Colon (tissue), 2 donors: ENCODE measurements around the gene TTC38.
"Not testable (repeated sequence)": the region's sequence is repeated elsewhere in the genome, so short reads cannot be mapped to it uniquely, and the experiment has no call there.

ENCODE experiments used
- FAIRE-seq: peaks from 2 replicates; lab custom pipeline; 2012; peaks lifted over from hg19 to GRCh38; lab: Jason Lieb, UNC
- donor health status: control.
- donor health status: control.

TTC38 gene

DNA sequence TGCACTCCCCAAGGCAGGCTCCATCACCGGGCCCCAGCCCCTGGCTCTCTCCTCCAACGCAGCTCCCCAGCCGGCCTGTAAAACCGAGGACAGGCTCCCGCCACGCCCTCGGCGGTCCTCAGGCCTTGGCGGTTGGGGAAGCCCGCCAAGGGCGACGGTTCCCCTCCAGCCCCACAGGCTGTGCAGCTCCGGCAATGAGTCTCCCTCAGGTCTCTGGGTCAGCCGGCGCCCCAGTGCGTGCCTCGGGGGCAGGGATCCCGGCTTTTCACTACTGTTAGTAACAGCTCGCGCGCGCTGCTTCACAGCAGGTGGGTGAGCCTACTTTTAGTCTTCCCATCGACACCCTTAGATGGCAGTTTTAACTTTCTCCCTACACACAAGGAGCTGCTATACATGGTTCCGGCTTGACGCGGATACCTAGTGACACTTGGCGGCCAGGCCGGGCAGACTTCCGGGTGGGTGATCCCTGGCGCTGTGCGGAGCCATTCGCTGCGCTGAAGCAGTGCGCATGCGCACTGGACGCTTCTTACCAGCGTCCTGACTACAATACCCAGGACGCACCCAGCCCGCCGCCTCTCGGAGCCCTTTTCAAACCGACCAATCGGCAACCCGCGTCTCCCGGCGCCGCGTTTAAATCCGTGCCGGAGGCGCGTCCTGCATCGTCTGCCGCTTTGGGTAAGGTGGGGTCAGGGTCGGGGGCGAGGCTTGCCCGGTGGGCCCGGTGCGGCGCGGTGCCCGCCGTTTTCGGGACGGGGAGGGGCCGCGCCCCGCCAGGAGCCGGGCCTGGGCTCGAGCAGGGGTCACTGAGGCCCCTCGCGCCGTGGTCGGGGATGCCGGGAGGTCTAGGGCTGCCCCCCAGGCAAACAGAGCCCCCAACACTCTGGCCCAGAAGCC lies 28.7 kb downstream of the TTC38 start, which contains the start of gene GTSE1:
TSS of gene GTSE1 (plus strand) at position 614 of the 894 bp plus-strand sequence. CDS start 531 bp downstream, outside the sequence.
- FAIRE-seq, result peak; percentile 64

- FAIRE-seq, result no peak
Measured at GRCh38 chr22:46297151-46297812, 29.5 kb downstream of the TTC38 start.

DNA sequence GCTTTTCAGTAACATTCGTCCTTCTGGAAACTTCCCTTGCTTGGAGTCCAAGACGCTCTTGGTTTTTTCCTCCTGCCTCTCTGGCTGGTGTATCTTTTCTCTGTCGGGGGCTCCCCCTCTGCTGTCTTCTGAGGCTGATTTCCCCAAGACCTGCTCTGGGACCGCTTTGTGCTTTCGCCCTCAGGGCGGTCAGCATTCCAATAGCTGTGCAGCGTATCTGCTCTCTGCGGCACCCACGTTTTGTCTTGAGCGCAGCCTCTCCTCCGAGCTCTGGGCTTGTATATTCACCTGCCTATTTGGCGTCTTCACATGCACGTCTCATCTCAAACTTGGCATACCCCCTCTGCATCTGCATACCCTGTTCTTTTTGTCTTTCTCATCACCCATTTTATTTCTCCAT lies 31.3 kb downstream of the TTC38 start:
- no peak for FAIRE-seq

DNA sequence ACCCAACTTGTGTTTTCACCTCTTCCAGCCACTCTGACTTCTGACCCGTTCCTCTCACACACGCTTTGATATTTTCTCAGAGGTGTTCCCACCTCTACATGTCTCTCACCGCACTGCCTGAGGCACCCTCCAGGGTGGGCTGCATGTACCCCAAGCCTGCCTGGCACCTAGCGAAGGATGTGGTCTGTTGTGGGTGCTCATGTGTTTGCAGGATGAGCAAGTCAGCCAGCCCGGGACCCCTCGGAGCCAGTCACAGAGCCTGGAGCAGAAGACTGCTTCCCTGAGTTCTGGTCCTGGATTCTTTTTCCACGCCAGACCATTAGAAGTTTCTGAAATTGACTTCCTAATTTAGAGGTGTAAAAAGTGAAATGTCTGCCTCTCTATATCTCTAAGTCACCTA lies 32.7 kb downstream of the TTC38 start:
- no peak for FAIRE-seq

GRCh38 chr22:46303347-46303965 lies 35.6 kb downstream of the TTC38 start:
- no peak for FAIRE-seq

DNA sequence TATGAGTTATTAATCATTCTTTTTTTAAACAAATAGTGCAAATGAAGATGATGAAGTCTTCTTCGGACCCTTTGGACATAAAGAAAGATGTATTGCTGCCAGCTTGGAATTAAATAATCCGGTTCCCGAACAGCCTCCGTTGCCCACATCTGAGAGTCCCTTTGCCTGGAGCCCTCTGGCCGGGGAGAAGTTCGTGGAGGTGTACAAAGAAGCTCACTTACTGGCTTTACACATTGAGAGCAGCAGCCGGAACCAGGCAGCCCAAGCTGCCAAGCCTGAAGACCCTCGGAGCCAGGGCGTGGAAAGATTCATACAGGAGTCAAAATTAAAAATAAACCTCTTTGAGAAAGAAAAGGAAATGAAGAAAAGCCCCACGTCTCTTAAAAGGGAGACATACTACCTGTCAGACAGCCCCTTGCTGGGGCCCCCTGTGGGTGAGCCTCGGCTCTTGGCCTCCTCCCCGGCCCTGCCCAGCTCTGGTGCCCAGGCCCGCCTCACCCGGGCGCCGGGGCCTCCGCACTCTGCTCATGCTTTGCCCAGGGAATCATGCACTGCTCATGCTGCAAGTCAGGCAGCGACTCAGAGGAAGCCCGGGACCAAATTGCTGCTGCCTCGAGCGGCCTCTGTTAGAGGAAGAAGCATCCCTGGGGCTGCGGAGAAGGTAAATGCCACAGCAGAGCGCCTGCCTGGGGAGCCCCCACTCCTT lies 40.6 kb downstream of the TTC38 start:
- FAIRE-seq, result no peak

DNA sequence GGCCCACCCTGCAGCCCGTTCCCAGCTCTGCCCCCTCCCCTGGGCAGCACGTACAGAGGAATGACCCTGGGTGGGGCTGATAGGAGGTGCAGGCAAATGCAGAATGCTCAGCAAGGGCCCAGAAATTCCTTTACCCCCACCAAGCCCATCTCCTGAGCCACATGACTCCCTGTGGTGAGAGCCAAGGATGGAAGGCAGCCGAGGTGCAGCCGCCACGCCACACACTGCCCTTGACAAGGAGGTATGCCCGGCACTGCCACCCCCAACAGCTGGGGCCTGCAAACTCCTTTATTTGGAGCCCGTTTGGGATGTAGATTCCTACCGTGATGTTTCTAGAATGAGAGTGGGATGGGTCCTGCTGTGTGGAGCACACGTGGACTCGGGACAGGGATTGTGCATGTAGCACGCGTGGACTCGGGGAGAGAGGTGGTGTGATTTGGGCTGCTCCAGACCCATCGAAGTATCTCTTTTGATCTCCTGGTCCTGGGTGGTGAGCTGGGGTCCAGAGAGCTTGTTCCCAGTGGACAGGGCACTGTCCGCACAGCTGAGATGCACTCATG lies 41.8 kb downstream of the TTC38 start:
- FAIRE-seq, result no peak

DNA sequence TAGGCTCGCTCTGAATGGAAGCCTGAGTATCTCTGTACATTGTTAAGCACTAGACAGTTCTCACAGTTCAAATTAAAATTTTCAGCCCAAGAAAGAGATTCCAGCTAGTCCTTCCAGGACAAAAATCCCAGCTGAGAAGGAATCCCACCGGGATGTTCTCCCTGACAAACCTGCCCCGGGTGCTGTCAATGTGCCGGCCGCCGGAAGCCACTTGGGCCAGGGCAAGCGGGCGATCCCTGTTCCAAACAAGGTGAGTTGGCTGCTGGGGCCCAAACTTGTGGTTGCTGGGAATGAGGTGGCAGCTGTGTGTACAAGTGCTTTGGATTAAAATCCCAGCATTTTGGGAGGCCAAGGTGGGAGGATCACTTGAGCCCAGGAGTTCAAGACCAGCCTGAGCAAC lies 44.2 kb downstream of the TTC38 start:
- no peak for FAIRE-seq

- FAIRE-seq, result not testable (repeated sequence)
Measured at GRCh38 chr22:46312848-46313247, 45.0 kb downstream of the TTC38 start.

GRCh38 chr22:46315976-46316375 lies 48.2 kb downstream of the TTC38 start:
- no peak for FAIRE-seq

- no peak for FAIRE-seq
Measured at GRCh38 chr22:46317646-46318045, 49.8 kb downstream of the TTC38 start.

- no peak for FAIRE-seq
Measured at GRCh38 chr22:46318576-46318975, 50.8 kb downstream of the TTC38 start.

DNA sequence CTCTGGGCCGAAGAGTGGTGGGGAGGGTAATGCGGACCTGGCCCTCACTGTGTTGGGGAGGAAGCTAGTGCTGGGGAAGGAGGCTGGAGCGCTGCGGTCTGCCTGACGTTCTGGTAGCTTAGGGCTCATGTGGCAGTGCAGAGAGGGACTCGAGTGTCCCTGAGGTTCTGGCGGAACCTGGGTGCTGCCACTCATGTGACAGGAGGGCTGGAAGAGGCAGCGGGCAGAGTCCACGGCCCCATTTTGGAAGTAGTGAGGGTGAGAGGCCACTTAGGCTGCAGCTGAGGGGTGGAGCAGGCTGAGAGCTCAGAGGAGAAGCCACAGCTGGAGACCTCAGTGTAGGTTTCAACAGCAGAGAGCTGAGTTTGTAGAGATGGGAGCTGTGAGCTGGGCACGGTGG lies 51.5 kb downstream of the TTC38 start:
- FAIRE-seq, result no peak

DNA sequence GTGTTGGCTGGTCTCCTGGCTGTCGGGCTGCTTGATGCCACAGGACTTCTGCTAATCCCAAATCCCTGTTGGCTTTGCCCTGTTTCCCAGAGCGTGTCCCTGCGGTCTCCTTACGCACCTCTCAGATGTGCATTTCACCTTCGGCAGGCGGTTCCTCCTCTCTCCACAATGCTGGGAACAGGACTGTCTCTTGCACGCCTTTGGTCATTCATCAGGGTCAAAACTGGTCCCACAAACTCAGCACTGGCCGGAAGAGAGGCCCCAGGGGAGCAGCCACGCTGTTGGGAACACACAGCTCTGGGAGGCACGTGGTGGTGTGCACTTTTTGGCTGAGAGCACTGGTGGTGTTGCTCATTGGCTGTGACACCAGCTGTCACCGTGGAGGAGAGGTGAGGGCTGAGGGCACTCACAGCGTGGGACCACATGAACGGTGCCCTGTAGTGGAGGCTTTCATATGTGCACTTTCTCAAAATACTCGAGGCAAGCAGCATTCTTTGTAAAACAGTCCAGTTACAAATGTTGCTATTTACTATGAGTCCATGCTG lies 52.4 kb downstream of the TTC38 start:
- no peak for FAIRE-seq

DNA sequence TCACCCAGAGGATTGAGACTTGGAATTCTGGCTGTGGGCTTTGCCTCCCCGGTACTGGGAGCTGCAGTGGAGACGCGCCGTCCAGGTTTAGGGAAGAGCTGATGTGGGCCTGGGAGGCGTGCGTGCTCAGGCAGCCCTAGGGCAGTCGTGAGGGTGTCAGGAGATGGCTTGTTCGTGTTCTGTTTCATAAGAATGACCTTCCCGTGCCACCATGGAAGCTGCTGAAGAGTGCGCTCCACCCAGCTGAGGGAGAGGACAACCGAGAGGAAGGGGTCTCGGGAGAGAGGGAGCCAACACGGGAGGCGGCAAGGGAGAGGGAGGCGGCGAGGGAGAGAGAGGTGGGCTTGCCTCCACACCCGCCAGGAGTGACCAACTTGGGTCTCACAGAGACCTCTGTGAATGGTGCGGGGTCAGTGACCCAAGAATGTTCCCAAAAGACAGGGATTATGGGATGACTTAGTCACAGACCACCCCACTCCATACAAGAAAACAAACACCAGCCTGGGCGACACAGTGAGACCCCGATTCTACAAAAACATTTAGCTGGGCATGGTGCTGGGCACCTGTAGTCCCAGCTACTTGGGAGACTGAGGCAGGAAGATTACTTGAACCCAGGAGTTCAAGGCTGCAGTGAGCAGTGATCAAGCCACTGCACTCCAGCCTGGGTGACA lies 53.0 kb downstream of the TTC38 start:
- FAIRE-seq, result no peak

DNA sequence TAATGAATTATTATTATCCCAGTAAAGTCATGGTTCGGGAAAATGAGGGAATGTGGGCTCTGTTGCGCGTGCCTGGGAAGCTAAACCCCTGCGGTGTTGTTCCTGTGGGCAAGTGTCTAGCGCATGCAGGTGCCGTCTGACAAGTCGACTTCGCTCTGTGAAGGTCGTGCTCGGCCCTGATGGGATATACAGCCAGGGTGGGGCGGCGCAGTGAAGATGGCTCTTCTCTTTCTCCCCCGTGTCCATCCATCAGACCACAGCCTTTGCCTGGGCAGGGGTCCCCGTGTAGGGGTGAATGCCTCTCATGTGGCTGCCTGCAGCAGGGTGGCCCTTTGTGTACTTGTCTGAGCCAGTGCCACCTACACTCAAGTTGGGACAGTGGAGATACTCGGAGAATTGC lies 54.9 kb downstream of the TTC38 start:
- no peak for FAIRE-seq

- no peak for FAIRE-seq
Measured at GRCh38 chr22:46323162-46323561, 55.4 kb downstream of the TTC38 start.

DNA sequence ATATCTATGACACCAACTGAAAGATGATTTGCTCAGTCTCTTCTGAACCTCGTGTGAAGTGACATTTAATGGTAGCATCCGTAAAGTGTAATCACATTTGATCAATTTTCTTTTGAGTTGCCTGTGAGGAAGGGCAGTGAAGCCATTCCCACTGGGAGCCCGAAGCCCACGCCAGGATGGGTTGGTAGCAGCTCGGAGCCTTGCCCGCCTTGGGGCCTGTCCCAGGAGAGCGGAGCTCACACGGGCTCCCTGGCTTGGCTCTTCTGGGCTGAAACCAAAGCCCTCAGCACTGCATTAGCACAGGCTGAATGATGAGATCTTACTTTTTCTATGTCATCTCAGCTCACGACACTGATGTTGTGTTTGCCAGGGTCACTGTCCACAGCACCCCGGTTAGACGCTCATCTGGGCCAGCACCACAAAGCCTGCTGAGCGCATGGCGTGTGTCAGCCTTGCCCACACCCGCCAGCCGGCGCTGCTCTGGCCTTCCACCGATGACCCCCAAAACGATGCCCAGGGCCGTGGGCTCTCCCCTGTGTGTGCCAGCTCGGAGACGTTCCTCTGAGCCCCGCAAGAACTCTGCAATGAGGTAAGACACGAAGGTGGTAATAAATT lies 58.4 kb downstream of the TTC38 start:
- no peak for FAIRE-seq

GRCh38 chr22:46327691-46328465 lies 60.1 kb downstream of the TTC38 start:
- FAIRE-seq, result no peak

GRCh38 chr22:46328797-46329196 lies 61.0 kb downstream of the TTC38 start:
- FAIRE-seq, result no peak
